ENCODE data around the gene CPN1.
A peak's percentile ranks its signal among the peaks of the same experiment; 100 is the strongest.
"Not testable (repeated sequence)": the region's sequence is repeated elsewhere in the genome, so short reads cannot be mapped to it uniquely, and the experiment has no call there.

Gene CPN1

GRCh38 chr10:100020886-100021253 is 60.8 kb downstream of the CPN1 start:
- DNase-seq, result no peak

- DNase-seq, result peak; percentile 11
These were observed 61.4 kb downstream of the CPN1 start for GRCh38 chr10:100020142-100020885.

- no peak for DNase-seq
These were observed 61.9 kb downstream of the CPN1 start for GRCh38 chr10:100019787-100020141.

- peak; percentile 33 for DNase-seq
These were observed 67.5 kb downstream of the CPN1 start for GRCh38 chr10:100014071-100014762.

- no peak for DNase-seq
These were observed 68.0 kb downstream of the CPN1 start for GRCh38 chr10:100013621-100014020.

GRCh38 chr10:100011906-100012305 is 69.8 kb downstream of the CPN1 start:
- DNase-seq, result not testable (repeated sequence)

- DNase-seq, result no peak
These were observed 71.6 kb downstream of the CPN1 start, which contains the start of gene DNMBP for GRCh38 chr10:100009793-100010676. Gene DNMBP (minus strand): TSS chr10:100009947. CDS start chr10:99972124, 37,823 bp downstream.

GRCh38 chr10:100009283-100009792 is 72.3 kb downstream of the CPN1 start:
- no peak for DNase-seq

GRCh38 chr10:100008708-100009282 is 72.9 kb downstream of the CPN1 start:
- DNase-seq, result no peak

- no peak for DNase-seq
These were observed 73.5 kb downstream of the CPN1 start for GRCh38 chr10:100008142-100008522.

- DNase-seq, result no peak
These were observed 74.2 kb downstream of the CPN1 start for GRCh38 chr10:100007231-100008141.

- DNase-seq, result no peak
These were observed 75.3 kb downstream of the CPN1 start for GRCh38 chr10:100006243-100006886.

- DNase-seq, result no peak
These were observed 76.7 kb downstream of the CPN1 start for GRCh38 chr10:100004805-100005510.

GRCh38 chr10:100000109-100000644 is 81.5 kb downstream of the CPN1 start:
- no peak for DNase-seq

- DNase-seq, result no peak
These were observed 82.2 kb downstream of the CPN1 start for GRCh38 chr10:99999319-100000108.

- DNase-seq, result no peak
These were observed 82.8 kb downstream of the CPN1 start for GRCh38 chr10:99998889-99999288.

GRCh38 chr10:99996671-99997648 is 84.7 kb downstream of the CPN1 start:
- DNase-seq, result no peak

- DNase-seq, result no peak
These were observed 86.0 kb downstream of the CPN1 start for GRCh38 chr10:99995713-99996112.

All from NCI-H187 treated with DMSO at 0.1 percent for 48 hours (cell line).